ENCODE results near the gene DAP. TPM values are rescaled to one million over a fixed set of nuclear protein-coding genes. Genes with fewer than 3 reads are reported as not detected.

The DAP gene
- total and polyA plus RNA-seq, 2 of the 13 experiments (the other 11 are each of a cell fraction or from before 2014, with no cell fraction given) = 22.0 to 57.5 TPM

- Histone ChIP-seq H3K36me3 (replicated peaks in 1 of 2; ENCODE audit: control insufficient read depth in 1 of 2, insufficient read depth in 2 of 2, low read length in 2 of 2) (peaks cover 9 to 44% of the 10 kb centered on the region in 2 experiments), H3K4me1 (ENCODE audit: insufficient read depth, low read length) (no peaks in the 10 kb centered on the region), H3K9me3 (ENCODE audit: low read length) (no peaks in the 10 kb centered on the region), H3K27me3 (ENCODE audit: control insufficient read depth in 1 of 2, insufficient read depth in 2 of 2, low read length in 2 of 2) (no peaks in the 10 kb centered on the region), H4K20me1 (ENCODE audit: insufficient read depth, low read length) (peaks cover 35% of the 10 kb centered on the region), H3K79me2 (ENCODE audit: insufficient read depth, low read length) (peaks cover 8% of the 10 kb centered on the region), H2AFZ (ENCODE audit: low read length) (no peak overlapping the region), H3K4me2 (ENCODE audit: low read depth, low read length) (no peak overlapping the region), H3K9ac (ENCODE audit: insufficient read depth, low read depth, low read length) (no peak overlapping the region), H3K27ac (ENCODE audit: extremely low read length, insufficient read depth, low read length) (no peak overlapping the region), H3K4me3 (replicated peaks in 1 of 3; ENCODE audit: insufficient read depth in 1 of 3, low read depth in 2 of 3, low read length in 3 of 3) (no peak overlapping the region)
- in situ Hi-C loops (cut with HindIII; ENCODE audit: extremely low pct_ligation_motif_present, low pct_unique_long_range_greater_than_20kb) (no loop called here), intact Hi-C loops (cut with micrococcal nuclease; ENCODE audit: unreplicated experiment) (loop anchor here (2.0 to 5.0 kb wide), 2 partner anchors 79 to 161 kb away; no protein-coding TSS in a partner anchor)
- ATAC-seq = no peak
- 92% methylated on average over 7 of the region's 7 CpGs for WGBS (ENCODE audit: low lambda C conversion rate)
- no TSS peak for BruUV-seq (replicated peaks)
- TF ChIP-seq RBM22 (optimal IDR thresholded peaks at IDR 0.05; ENCODE audit: low read length) (peak; percentile 27), SRSF1 (optimal IDR thresholded peaks at IDR 0.05; ENCODE audit: low read depth, low read length) (no peak)
- CTCF ChIA-PET (ENCODE audit: low intra/inter-chr PET ratio, low total read pairs) = no interaction called here
- no peak for FAIRE-seq
- POLR2A ChIA-PET = no interaction called here
- no peak for DNase-seq (ENCODE audit: low spot score)
Measured at GRCh38 chr5:10695759-10696543, 65.1 kb downstream of the DAP start.

- WGBS (ENCODE audit: low lambda C conversion rate) = 77% methylated on average over 9 of the region's 14 CpGs
- BruUV-seq (replicated peaks) = no TSS peak
- CTCF ChIA-PET (ENCODE audit: low intra/inter-chr PET ratio, low total read pairs) = no interaction called here
- intact Hi-C loops (cut with micrococcal nuclease; ENCODE audit: unreplicated experiment) (loop anchor here (2.0 to 5.0 kb wide), 2 partner anchors 80 to 162 kb away; no protein-coding TSS in a partner anchor), in situ Hi-C loops (cut with HindIII; ENCODE audit: extremely low pct_ligation_motif_present, low pct_unique_long_range_greater_than_20kb) (no loop called here)
- Histone ChIP-seq H3K4me3 (replicated peaks in 1 of 3; ENCODE audit: insufficient read depth in 1 of 3, low read depth in 2 of 3, low read length in 3 of 3) (no peak overlapping the region), H3K79me2 (ENCODE audit: insufficient read depth, low read length) (peaks cover 8% of the 10 kb centered on the region), H3K4me1 (ENCODE audit: insufficient read depth, low read length) (no peaks in the 10 kb centered on the region), H3K9ac (ENCODE audit: insufficient read depth, low read depth, low read length) (no peak overlapping the region), H3K4me2 (ENCODE audit: low read depth, low read length) (no peak overlapping the region), H3K27me3 (ENCODE audit: control insufficient read depth in 1 of 2, insufficient read depth in 2 of 2, low read length in 2 of 2) (no peaks in the 10 kb centered on the region), H4K20me1 (ENCODE audit: insufficient read depth, low read length) (peaks cover 33% of the 10 kb centered on the region; the same call in 1 of the 2 replicates), H3K9me3 (ENCODE audit: low read length) (no peaks in the 10 kb centered on the region), H2AFZ (ENCODE audit: low read length) (no peak overlapping the region), H3K36me3 (replicated peaks in 1 of 2; ENCODE audit: control insufficient read depth in 1 of 2, insufficient read depth in 2 of 2, low read length in 2 of 2) (peaks cover 6 to 46% of the 10 kb centered on the region in 2 experiments; a peak in 4 of 5 replicates), H3K27ac (ENCODE audit: extremely low read length, insufficient read depth, low read length) (no peak overlapping the region)
- ATAC-seq (peak; percentile 85), FAIRE-seq (no peak), DNase-seq (ENCODE audit: low spot score) (peak; percentile 16)
- POLR2A ChIA-PET = no interaction called here
- TF ChIP-seq HNRNPL (IDR thresholded peaks at IDR 0.05; ENCODE audit: low read depth, low read length) = peak; percentile 73; the same call in 1 of the 2 replicates
- peak; percentile 99 for TF ChIP-seq ZBTB33 (CRISPR knock-in tag; IDR thresholded peaks at IDR 0.05)
- TF ChIP-seq ATM (IDR thresholded peaks at IDR 0.05; ENCODE audit: borderline replicate concordance) = no peak
- TF ChIP-seq STAG1 (CRISPR knock-in tag; IDR thresholded peaks at IDR 0.05) = peak; percentile 81
- TF ChIP-seq CTCF (CRISPR knock-in tag; IDR thresholded peaks at IDR 0.05) = peak; percentile 78
Measured at GRCh38 chr5:10695055-10695649, 65.9 kb downstream of the DAP start.

Measured in HepG2 (cell line).